Keratinocyte (primary cell): ENCODE results near the gene SQOR. TPM values are rescaled to one million over a fixed set of nuclear protein-coding genes. Genes with fewer than 3 reads are reported as not detected.

Source experiments
- DNase-seq: peaks from one replicate; pipeline ENCODE4 v3.0.0-alpha.2; 2011; ENCODE audit warnings: low read depth, missing footprints, low spot score
- FAIRE-seq: peaks from 2 replicates; lab custom pipeline; 2011; peaks lifted over from hg19 to GRCh38; lab: Jason Lieb, UNC
- H2AFZ ChIP-seq: 2 replicates; pipeline ENCODE4 v1.6.0; 2012; ENCODE audit warnings: low read length, control low read depth, inconsistent platforms; ENCODE audit not compliant: control insufficient read depth
- H3K27ac ChIP-seq: 2 replicates; pipeline ENCODE4 v1.5.1; 2011; ENCODE audit warnings: low read length; ENCODE audit not compliant: control insufficient read depth, insufficient read depth
- H3K27me3 ChIP-seq: 3 replicates; pipeline ENCODE4 v1.6.0; 2011; ENCODE audit warnings: low read length; ENCODE audit not compliant: control insufficient read depth, insufficient read depth; ENCODE audit errors: extremely low read depth
- H3K36me3 ChIP-seq, 2 experiments: 2 replicates in 1 of 2; 3 replicates in 1 of 2; pipeline ENCODE4 v1.5.1; 2011; ENCODE audit warnings: low read length in 2 of 2, mild to moderate bottlenecking in 1 of 2; ENCODE audit not compliant: control insufficient read depth in 2 of 2, insufficient read depth in 2 of 2; ENCODE audit errors: extremely low read depth in 1 of 2
- H3K4me1 ChIP-seq: 3 replicates; pipeline ENCODE4 v1.5.1; 2011; ENCODE audit warnings: low read length; ENCODE audit not compliant: control insufficient read depth, insufficient read depth; ENCODE audit errors: extremely low read depth
- H3K4me2 ChIP-seq: 3 replicates; pipeline ENCODE4 v1.6.0; 2011; ENCODE audit warnings: low read depth, low read length; ENCODE audit not compliant: control insufficient read depth, insufficient read depth; ENCODE audit errors: extremely low read depth
- H3K4me3 ChIP-seq, 3 experiments: fragments of 200-600 bp in 1 of 3; sonication (generic) in 1 of 3; 2 replicates in 2 of 3; 3 replicates in 1 of 3; pipeline ENCODE4 v1.5.1; 2011 to 2016; ENCODE audit warnings: low read length in 3 of 3, mild to moderate bottlenecking in 3 of 3, control low read depth in 2 of 3, inconsistent platforms in 1 of 3, low read depth in 1 of 3, mixed read lengths in 1 of 3, mixed run types in 1 of 3, moderate library complexity in 1 of 3; ENCODE audit not compliant: control insufficient read depth in 2 of 3, insufficient read depth in 2 of 3; ENCODE audit errors: extremely low read depth in 1 of 3
- H3K79me2 ChIP-seq: 2 replicates; pipeline ENCODE4 v1.6.0; 2012; ENCODE audit warnings: low read length; ENCODE audit not compliant: control insufficient read depth, insufficient read depth
- H3K9ac ChIP-seq: 3 replicates; pipeline ENCODE4 v1.6.0; 2011; ENCODE audit warnings: low read length; ENCODE audit not compliant: control insufficient read depth, insufficient read depth; ENCODE audit errors: extremely low read depth
- H3K9me1 ChIP-seq: 3 replicates; pipeline ENCODE4 v1.6.0; 2011; ENCODE audit warnings: low read length; ENCODE audit not compliant: control insufficient read depth, insufficient read depth; ENCODE audit errors: extremely low read depth
- H3K9me3 ChIP-seq: 2 replicates; pipeline ENCODE4 v1.5.1; 2012; ENCODE audit warnings: low read depth, low read length; ENCODE audit not compliant: control insufficient read depth
- H4K20me1 ChIP-seq: 3 replicates; pipeline ENCODE4 v1.6.0; 2011; ENCODE audit warnings: low read length; ENCODE audit not compliant: control insufficient read depth, insufficient read depth; ENCODE audit errors: extremely low read depth
- EZH2 ChIP-seq: IDR thresholded peaks from one replicate; pipeline ENCODE4 v1.6.1; 2012; ENCODE audit warnings: inconsistent platforms, mild to moderate bottlenecking, low read length, moderate library complexity
- dilution Hi-C: fragments of 300-500 bp; cut with MboI; formaldehyde crosslinking; loops from one replicate; pipeline ENCODE4 v1.7.0; 2020; ENCODE audit warnings: low sequenced_read_pairs; ENCODE audit not compliant: extremely low pct_ligation_motif_present
- polyA plus RNA-seq, 5 experiments: library from polyadenylated mRNA; depleted of rRNA in 3 of 5; stranded (reverse) in 3 of 5; stranded (forward) in 1 of 5; unstranded in 1 of 5; fragments of >200 nt; gene quantifications; 1 replicate in 1 of 5; 2 replicates in 3 of 5; 3 replicates in 1 of 5; pipeline versions ENCODE4 v1.2.1 to v1.2.3, GENCODE V29; 2011 to 2012; ENCODE audit warnings: missing spikeins in 2 of 5, low read depth in 1 of 5, low replicate concordance in 1 of 5
- TF ChIP-seq, protein P1 (sequence below), 3 experiments: IDR thresholded peaks in 1 of 3; conservative IDR thresholded peaks in 1 of 3; optimal IDR thresholded peaks in 1 of 3; 2 replicates in 2 of 3; 3 replicates in 1 of 3; pipeline versions ENCODE3 to v1.5.1; 2011; ENCODE audit warnings: low read length in 3 of 3, mild to moderate bottlenecking in 3 of 3, moderate library complexity in 2 of 3, control low read depth in 1 of 3, inconsistent platforms in 1 of 3; ENCODE audit not compliant: insufficient read depth in 2 of 3; ENCODE audit errors: extremely low read depth in 1 of 3

SQOR gene
- polyA plus RNA-seq, 1 donor (not counting 4 experiments of a cell fraction or from before 2014, with no cell fraction given), result 140 TPM

DNA sequence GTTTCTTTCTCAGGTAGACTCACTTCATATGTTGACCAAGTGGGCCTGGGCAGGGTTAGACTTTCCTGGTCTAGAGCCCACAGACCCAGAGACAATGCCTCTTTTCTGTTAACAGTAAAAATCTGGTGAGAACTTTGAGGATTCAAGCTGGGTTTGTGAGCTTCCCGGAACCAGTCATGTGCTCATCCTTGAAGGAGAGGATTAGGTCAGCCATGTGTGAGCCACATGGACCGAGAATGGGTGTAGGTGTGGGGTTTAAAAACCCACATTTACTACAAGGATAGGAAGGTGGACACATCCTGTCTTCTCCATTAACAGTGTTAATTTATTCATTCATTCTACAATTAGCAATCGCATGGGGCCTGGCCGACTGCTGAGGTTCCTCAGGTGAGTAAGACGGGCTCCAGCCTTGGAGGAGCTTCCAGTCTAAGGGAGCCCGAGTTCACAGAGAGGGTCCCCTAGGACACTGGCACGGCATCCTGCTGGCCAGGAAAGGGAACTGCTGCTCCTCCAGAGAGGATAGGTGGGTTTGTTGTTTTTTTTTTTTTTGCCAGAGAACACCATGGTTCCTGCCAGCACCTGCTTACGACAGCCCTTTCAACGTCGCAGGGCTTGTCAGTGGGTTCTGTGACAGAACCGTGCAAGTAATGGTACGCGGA is 69.0 kb downstream of the SQOR start:
- Histone ChIP-seq H4K20me1 (no peaks in the 10 kb centered on the region), H3K9me3 (no peaks in the 10 kb centered on the region), H3K36me3 (no peaks in the 10 kb centered on the region), H3K4me2 (no peak overlapping the region), H3K9ac (no peak overlapping the region), H2AFZ (no peak overlapping the region), H3K27ac (no peak overlapping the region), H3K9me1 (no peaks in the 10 kb centered on the region), H3K4me3 (no peak overlapping the region), H3K79me2 (no peaks in the 10 kb centered on the region), H3K27me3 (no peaks in the 10 kb centered on the region), H3K4me1 (peaks cover 8% of the 10 kb centered on the region)
- no peak for DNase-seq
- dilution Hi-C loops, result no loop called here
- no peak for FAIRE-seq
- TF ChIP-seq, protein P1, sequence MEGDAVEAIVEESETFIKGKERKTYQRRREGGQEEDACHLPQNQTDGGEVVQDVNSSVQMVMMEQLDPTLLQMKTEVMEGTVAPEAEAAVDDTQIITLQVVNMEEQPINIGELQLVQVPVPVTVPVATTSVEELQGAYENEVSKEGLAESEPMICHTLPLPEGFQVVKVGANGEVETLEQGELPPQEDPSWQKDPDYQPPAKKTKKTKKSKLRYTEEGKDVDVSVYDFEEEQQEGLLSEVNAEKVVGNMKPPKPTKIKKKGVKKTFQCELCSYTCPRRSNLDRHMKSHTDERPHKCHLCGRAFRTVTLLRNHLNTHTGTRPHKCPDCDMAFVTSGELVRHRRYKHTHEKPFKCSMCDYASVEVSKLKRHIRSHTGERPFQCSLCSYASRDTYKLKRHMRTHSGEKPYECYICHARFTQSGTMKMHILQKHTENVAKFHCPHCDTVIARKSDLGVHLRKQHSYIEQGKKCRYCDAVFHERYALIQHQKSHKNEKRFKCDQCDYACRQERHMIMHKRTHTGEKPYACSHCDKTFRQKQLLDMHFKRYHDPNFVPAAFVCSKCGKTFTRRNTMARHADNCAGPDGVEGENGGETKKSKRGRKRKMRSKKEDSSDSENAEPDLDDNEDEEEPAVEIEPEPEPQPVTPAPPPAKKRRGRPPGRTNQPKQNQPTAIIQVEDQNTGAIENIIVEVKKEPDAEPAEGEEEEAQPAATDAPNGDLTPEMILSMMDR (optimal IDR thresholded peaks at IDR 0.05 in 1 of 3, IDR thresholded peaks at IDR 0.05 in 1 of 3, conservative IDR thresholded peaks at IDR 0.05 in 1 of 3; ENCODE audit: extremely low read depth in 1 of 3, insufficient read depth in 2 of 3, low read length in 3 of 3), result peak in 1 of 3 experiments; percentile 23
- no peak for TF ChIP-seq EZH2

GRCh38 chr15:45704329-45705249 is 69.8 kb downstream of the SQOR start:
- H3K4me3 ChIP-seq, result peak overlapping the region; percentile 49 to 68 (median 51)
- peak overlapping the region; percentile 79 for H3K4me2 ChIP-seq
- no peaks in the 10 kb centered on the region for H4K20me1 ChIP-seq
- peak overlapping the region; percentile 68 for H3K9ac ChIP-seq
- no peaks in the 10 kb centered on the region for H3K27me3 ChIP-seq
- peak overlapping the region; percentile 64 for H3K27ac ChIP-seq
- no peaks in the 10 kb centered on the region for H3K9me1 ChIP-seq
- DNase-seq (no peak), FAIRE-seq (peak; percentile 59)
- no peaks in the 10 kb centered on the region for H3K36me3 ChIP-seq
- no peaks in the 10 kb centered on the region for H3K9me3 ChIP-seq
- peaks cover 8% of the 10 kb centered on the region for H3K4me1 ChIP-seq
- dilution Hi-C loops, result no loop called here
- peak overlapping the region; percentile 83 for H2AFZ ChIP-seq
- no peak for TF ChIP-seq EZH2
- TF ChIP-seq, protein P1 (optimal IDR thresholded peaks at IDR 0.05 in 1 of 3, IDR thresholded peaks at IDR 0.05 in 1 of 3, conservative IDR thresholded peaks at IDR 0.05 in 1 of 3; ENCODE audit: extremely low read depth in 1 of 3, insufficient read depth in 2 of 3, low read length in 3 of 3), result no peak
- H3K79me2 ChIP-seq, result no peaks in the 10 kb centered on the region
